GM18858 (cell line): ENCODE results near the gene CBX2.

Experiments
- ATAC-seq: cut with Tn5 transposase; IDR thresholded peaks from one replicate; pipeline ENCODE4 v1.9.1; 2021; ENCODE audit not compliant: unreplicated experiment

CBX2 gene

DNA sequence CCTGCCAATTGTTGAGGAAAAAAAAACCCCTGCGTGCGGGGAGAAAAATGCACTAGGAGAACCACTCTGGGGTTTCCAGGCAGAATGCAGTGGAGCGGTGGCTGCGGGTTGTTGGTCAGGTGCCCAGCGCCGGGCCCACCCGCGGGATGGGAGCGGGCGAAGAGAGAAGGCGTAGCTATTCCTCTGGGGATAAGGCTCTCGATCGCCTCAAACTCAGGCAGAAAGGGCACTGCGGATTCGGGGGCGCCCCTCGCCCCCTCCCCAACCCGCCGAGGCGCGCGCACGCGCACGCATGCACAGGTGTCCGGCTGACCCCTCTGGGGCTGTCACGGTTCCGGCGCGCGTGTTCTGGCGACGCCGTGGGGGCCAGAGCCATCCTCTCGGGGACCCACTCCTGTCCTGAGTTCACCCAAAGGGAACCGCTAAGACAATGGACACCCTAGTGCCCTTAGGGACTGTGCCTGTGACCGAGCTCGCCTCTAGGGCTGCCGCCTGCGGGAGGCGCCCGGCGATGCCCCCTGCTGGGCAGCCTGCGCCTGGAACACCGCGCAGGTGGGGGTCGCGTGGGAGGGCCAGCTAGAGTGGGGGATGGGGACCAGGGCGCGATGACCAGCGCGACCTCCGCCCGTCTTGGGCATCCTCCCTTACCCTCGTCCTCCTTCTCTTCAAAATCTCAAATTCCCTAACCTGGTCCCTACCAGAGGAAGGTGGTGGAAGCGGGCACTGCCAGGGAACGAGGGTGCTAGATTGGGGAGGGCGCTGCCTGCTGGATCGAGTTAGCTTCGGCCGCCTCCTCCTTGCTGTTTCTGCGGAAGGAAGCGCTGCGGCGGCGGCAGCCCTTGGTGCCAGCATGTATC, 33.3 kb downstream of the CBX2 start:
- no peak for ATAC-seq

DNA sequence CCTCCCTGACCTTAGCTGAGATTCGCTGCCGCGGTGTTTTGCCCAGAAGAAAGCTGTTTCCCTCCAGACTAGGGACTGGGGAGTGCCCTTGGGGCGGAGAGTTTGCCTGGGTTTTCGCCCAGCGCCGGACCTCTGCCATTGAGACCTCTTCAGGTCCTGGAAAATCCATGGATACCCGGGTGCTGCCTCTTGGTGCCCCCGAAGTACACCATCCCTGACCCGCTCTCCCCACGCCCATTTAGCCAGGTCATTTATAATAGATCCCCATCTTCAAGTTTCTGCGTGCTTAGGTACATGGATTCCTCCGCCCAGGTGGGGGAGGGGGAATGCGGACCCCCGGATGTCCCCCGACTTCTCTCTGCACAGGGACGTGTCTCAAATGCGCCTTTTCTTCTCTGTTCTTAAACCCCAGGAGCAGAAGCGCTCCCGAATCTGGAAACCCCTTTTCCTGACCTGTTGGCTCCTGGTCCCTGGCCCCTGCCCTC, 34.0 kb downstream of the CBX2 start:
- no peak for ATAC-seq

DNA sequence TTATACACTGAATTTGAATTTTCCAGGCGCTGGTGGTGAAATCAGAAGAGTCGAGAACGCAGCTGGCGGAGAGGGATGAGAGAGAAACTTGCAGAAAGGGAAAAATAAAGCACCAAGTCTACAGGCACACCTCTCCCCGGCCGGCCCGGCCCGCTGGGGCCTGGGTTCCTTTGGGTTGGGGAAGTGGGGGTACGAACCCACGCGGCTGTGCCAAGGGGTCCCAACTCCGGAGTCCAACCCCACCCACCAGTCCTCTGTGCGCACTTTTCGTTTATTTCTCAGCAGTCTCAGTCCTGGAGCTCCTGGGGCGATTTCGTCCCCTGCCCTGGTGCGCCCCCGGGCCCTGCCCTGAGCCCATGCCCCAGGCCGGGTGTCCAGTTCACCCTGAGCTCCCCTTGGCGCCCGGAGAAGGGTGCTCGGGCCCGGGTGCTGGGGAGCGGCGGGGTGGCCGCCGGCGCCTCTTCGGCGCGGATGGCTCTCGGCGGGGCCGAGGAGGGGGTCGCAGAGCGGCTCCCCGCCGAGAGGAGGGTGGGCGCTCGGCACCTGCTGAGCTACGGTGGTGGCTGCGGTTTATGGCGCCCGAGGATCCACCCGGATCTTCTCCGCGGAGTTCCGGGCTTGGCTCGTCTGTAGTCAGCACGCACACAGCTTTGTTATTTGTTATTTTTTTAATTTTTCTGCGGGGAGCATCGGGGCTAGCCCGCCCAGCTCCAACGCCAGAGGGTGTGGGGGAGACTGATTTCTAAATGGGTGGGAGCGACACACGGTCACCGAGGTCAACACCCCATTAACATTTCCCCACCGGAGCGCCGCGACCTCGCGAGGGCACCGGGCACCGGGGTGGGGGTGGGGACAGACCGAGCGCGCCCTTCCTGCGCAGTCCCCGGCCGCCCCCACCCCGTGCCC, 34.7 kb downstream of the CBX2 start:
- ATAC-seq, result no peak

DNA sequence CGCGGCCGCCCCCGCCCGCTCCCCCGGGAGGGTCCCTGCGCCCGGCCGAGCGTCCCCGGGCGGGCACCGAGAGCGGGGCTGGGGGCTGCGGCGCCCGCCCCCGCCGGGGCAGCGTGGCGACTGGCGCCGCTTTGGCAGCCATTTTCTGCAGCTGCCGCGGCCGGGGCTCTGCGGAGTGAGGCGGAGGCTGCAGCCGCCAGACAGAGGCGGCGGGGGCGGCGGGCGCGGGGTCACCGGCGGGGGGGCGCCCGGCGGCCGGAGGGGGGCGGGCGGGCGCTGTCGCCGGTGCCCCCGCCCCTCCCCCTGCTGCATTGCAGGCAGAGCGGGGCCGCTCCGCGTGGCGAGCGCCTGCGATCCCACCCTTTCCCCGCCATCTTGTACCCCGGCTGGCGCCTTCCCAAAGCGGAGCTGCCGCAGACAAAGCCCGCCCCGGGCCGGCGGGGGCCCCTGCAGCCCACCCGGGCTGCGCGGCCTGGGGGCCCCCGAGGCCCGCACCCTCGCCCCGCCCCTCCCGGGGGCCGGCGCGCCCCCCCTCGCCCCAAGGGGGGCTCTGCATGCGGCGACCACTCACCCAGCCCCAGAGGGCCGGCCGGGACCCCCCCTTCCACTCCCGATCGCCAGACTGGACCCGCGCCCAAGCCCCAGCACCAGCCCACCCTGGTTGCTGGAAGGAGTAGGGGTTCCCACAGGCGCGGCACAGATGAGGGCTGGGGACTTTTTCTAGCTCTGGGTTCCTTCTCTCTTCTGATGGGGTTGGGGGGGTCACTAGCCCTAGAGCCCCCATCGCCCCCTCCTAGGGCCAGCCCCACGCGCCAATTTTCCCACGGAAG, 35.6 kb downstream of the CBX2 start:
- ATAC-seq, result no peak

DNA sequence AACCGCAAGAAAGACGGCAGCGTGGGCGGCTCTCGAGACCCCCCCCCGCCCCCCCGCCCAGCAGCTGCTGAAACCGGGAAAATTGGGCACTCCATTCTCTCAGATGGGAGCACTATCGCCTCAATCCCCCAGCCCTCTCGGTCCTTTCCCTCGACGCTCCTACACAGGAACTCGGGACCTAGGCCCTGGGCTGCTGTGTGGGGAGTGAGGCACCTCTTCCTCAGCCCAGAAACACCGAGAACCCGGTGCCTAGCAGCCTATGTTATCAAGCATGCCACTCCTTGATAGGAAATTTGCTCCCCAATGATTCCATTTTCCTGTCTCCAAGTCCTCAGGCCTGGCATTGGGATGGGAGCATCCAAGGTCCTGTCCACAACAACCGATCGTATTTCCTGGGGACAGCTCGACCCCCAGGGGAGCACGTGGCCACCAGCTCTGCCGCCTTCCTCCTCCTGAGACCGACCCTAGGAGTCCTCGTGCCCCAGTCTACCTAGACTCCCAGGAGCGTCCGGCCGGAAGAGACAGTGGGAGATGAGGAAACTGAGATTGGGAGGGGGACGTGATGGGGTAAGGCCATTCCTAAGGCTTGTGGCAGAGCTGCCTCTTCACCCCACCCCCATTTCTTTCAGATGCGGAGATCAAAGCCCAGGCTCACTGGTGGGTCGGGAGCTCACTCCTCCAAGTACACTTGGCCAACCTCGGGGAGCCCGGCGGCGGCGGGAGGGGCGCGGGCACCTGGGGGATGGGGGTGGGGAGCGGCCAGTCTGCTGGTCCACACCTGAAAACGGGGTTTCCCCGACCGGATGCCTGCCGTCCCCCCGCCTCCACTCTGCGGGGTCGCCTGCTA, 36.4 kb downstream of the CBX2 start:
- ATAC-seq, result no peak

DNA sequence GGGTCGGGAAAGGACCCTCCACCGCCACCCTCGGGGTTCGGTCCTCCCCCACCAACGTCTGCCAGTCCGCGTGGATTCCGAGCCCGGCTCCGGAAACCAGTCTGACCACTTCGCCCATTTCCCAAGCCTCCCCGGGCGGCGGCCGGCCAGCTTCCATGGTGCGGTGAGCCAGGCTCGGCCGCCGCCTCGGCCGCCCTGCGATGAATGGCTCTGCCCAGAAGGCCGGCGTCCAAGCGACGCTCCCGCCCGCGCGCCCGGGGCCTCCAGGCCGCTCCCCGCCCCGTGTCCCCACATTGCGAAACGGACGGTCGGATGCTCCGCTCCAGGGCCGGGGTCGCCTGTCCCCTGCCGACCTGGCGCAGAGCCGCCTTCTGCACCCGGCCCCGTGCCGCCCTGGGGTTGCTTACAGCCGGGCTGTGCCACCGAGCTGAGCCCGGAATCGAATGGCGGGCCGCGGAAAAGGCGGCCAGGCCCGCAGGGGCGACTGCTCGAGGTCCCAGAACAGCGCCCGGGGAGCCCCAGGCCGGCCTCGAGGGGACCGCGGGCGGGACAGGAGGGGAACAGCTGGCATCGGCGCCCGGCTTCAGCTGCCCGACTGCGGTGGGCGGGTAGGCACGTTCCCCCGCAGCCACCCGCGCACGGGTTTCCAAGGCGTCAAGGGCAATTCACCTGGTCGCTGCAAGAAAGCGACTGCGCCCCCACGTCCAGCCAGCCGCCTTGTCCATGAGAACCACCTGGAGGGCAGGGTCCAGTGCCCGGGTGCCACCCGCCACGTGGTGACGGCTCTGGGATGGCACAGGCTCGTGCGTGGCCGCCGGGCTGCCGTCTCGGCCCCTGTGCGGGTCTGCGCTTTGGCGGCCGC, 37.3 kb downstream of the CBX2 start:
- no peak for ATAC-seq

DNA sequence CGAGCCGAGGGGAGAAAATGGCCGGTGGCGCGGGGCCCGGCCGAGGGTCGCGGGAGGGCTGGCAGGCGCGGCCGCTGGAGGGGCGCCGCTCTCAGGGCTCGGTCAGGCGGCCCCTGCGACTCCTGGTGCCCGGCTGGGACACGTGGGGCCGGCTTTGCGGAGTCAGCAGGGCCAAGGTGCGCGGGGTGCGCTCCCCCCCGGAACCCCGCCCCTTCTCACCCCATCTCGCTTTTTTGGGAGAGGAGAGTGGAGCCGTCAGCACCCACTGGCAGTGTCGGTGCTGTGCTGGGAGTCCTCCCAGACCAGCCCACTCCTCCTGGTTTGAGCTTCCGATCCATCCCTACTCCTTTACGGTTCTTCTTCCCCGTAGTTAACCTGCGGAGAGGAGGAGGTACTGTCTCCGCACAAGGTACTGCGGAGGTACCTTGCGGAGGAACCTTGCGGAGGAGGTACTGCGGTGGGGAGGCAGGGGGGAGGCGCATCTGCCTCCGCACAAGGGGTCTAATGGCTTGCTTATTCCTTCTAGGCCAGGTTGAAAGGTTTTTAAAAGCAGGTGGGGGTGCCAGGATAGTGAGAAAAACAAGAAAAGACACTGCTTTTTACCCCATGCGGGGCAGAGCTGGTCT, 38.0 kb downstream of the CBX2 start:
- no peak for ATAC-seq

DNA sequence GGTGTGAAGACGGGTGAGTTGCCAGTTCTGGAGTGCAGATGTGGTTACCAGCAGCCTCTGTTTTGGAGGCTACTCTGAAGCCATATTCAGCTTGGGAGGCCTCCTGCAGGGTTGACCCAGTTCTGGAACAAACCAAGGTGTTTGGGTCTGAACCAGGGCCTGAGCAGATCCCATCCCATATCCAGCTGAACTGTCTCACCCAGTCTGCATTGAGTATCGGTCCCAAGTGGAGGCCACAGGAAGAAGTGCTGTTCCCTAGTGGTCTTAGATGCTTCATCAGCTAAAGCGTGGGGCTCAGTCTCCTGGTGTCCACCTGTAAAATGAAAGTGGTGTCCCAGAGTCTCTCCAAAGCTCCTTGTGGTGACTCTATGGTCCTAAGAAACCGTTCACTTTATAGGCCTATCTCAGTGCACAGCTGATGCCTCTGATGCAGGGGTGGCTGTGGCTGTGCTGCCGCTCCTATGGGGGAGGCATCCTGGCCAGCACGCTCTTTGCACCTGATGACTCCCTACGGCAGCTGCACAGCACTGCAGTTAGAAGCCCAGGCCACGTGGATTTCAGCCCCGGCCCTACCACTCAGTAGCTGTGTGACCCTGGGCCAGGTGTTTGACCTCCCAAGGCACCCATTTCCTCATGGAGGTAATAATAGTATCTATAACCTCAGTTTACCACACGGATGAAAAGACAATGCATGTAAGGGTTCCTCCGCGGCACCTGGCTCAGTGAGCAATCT, 40.2 kb downstream of the CBX2 start:
- ATAC-seq, result no peak

DNA sequence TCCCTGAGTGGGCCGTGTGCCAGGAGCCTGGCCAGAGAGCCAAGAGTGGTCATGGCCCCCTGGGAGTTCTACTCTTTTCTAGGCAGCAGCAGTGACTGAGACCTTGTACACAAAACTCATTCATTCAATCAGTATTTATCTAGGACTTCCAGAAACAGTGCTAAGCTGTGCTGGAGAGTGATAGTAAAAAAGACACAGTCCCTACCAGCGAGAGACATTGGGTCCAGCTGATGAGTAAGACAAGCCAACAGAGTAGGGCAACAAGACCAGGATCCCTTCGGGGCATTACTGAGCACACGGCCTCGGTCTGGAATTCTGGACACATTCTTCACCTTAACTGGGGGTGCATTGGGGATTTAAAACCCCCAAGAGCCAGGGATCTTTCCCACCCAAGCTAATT, 41.1 kb downstream of the CBX2 start:
- ATAC-seq, result no peak

DNA sequence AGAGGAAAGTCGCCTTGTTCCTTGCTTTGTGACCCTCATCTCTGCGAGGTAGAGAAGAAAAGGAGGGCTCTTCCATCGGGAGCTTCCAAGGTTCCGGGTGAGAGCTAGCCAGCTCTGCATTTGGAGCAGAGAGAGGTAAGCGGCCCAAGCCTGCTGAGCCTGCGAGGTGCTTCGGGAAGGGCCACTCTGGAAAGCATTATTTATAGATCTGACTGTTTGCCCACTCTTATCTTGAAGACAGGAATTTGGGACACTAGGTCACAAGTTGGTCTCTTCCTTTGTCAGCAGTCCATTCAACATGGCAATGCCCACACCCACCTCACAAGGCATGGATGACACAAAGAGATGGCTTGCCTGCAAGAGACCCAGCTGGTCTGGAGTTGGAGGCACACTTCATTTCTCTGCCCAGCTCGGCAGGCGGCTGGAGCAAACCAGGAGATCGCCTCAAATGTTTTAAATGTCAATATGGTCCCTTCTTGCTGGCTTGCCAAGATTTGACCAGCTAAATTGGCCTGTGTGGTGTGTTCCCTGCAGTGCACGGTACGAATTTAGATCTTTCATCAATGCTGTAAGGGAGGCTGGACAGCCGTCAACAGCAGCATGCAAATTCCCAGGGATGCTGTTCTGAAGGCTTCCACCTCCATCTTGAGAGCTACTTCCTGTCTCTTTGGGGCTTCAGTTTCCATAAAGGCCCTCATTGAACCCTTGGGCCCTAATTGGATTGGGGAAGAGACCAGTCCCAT, 41.8 kb downstream of the CBX2 start:
- no peak for ATAC-seq

DNA sequence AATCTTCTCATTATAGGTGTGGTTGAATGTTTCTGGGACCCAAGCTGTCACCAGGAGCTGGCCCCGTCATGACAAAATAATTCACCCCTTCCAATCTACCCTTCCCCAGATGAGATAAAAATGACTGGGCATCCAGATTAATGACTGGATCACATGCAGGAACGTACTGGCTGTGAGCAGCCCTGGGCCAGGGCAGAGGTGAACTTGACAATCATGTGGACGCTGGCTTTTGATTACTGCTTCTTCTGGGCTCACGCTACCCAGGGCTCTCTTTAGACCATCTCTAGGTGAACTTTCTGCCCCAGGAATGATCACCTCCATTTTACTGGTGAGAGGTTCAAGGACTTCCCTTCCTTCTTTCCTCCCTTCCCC, 43.0 kb downstream of the CBX2 start:
- ATAC-seq, result no peak

DNA sequence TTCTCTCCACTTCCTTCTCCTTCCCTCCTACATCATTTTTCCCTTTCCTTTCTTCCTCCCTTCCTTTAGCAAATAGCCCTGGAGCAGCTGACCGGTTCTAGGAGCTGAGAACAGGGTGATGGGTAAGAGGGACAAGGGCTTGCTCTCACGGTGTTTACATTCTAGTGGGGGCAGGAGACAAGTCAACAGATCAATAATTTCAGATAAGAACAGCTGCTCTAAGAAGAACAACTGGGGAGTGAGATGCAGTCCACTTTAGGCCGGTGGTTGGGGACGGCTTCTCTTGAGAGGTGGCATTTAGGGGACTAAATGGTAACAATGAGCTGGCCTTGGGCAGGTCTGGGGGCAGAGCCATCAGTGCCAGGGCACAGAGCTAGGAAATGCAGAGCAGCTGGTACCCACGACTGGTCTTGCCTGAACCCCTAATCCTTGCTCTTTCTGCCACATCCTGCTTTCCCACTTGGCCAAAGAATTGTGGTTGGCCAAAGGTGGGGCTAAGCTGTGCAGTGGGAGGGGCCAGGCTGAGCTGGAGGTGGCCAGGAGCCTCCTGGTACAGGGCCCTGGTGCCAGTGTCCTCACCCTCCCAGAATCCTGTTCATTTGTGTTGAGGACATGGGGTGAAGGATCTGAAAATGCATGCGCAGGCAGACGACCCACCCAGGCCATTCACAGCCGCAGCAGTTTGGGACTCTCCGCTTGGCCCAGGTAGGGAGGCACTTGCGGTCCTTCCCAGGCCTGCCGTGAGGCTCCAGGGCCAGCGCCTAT, 43.6 kb downstream of the CBX2 start:
- no peak for ATAC-seq

DNA sequence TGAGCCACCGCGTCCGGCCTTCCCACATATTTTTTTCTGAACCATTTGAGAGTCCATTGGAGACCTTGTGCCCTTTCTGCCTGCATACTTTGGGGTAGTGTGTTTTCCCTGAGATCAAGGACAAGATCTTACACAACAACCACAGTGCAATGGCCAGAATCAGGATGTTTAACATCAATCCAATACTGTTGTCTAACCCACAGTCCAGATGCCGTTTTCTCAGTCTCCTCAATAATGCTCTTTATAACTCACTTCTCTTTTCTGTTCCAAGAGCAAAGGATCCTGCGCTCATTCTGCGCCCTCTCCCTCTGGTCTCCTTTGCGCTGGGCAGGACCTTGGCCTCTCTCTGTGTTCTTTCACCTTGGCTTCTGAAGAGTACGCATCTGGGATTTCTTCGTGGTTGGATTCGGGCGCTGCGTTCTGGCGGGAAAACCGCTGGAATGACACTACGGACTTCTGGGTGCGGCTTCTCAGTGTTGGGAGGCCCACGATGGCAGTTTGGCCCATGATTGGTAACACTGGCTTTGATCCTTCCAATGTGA, 44.7 kb downstream of the CBX2 start:
- ATAC-seq, result no peak

DNA sequence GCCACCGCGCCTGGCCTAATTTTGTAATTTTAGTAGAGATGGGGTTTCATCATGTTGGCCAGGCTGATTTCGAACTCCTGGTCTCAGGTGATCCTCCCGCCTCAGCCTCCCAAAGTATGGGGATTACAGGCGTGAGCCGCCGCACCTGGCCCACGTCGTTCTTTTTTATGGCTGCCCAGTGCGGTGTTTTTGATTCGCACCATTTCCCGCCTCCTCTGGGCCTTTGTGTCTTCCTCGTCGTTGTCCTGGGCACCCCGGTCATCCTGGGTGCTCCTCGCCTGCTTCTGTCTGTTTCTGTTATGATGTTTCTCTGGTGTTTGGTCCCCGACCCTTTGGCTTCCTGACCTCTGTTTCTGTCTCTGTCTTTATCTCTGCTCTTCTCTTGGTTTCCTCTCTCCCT, 46.3 kb downstream of the CBX2 start:
- no peak for ATAC-seq

DNA sequence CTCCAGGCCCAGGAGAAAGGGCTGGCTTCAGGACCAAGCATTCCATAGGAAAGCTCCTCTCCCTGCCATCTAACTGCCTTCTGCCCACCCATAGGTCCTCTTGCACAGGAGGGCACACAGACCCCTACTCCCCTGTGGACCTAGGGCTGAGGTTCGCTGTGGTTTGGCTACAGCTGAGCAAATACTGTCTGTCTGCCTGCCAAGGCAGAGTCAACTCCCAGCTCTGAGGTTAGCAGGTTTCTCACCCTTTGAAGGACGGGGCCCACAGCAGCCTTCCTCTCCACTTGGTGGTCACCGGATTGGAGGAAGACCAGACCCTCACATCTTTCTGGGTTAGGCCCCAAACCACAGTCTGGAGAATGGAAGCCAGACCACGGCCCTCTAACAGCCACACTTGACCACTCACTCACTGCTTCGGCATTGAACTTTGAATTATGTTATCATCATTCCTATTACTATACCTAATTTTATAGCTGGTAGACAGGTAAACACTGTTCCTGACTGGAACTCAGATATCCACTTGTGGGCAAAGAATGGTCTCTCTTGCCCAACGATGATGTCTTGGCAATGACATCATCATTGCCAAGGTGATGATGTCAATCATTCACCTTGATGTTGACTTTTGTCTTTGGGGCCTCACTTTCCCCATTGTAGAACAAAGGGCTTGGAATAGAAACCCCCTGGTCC, 47.1 kb downstream of the CBX2 start:
- no peak for ATAC-seq

DNA sequence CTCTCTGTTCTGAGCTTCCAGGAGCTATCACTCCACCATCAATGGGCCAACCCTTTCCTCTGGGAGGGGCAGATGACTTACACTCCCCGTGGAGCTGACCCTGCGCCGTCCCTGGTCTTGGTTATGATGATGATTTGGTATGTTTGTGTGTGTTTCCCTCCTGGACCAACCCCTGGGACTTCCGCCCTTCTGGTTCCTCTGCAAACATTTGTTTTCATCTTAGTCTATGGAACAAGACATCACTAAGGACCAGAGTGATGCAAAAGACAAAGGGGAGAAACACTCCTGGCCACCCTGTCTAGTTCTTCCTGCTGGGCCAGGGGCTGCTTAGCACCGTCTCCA, 47.6 kb downstream of the CBX2 start:
- no peak for ATAC-seq
